GM21528 (cell line): ENCODE measurements around the gene TTYH2.

Experiments used
- ATAC-seq: cut with Tn5 transposase; IDR thresholded peaks from one replicate; pipeline ENCODE4 v1.9.1; 2021; ENCODE audit warnings: mild to moderate bottlenecking, moderate library complexity; ENCODE audit not compliant: unreplicated experiment, low FRiP score

TTYH2 gene

DNA sequence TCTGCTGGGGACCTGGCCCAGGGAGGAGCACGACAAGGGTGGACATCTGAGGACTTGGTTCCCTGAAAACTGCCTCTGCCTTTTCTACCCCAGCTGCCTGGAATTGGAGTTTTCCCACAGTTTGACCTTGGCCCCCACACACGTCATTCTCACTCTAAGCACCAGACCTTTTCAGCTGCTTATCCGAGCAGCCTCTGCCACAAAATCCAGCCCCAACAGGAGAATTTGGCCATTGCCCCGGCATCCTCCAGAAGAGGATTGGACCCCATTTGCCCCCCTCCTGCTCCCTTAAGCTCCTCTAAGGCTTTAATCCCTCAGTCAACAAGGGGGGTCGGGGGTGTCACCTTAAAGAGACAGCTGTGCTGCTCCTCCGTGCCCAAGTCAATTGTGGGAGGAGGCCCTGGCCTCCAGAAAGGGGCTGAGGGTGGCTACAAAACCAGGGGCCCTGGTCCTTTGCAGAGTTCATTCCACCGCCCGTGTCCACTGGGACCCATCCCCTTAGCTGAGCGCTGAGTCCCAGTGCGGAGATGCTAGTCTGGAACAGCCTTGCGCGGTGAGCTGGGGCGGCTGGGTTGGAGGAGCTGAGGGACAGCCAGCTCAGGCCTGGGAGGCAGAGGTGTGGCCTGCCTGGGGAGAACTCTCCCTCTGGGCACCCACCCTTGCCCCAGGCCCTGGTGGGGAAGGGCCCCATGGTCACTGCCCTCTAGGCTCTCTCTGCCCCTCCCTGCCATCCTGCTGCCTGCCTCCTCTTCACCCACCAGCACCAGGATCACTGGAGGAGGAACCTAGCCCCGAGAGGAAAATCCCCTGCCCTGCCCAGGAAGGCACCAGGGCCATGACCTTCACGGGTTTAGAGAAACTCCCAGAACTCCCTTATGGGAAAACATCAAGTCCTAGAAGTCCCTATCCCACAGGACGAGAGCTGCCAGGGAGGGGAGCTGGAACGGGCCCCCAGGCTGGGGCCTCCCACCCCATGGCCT, 18.8 kb downstream of the TTYH2 start:
- no peak for ATAC-seq

DNA sequence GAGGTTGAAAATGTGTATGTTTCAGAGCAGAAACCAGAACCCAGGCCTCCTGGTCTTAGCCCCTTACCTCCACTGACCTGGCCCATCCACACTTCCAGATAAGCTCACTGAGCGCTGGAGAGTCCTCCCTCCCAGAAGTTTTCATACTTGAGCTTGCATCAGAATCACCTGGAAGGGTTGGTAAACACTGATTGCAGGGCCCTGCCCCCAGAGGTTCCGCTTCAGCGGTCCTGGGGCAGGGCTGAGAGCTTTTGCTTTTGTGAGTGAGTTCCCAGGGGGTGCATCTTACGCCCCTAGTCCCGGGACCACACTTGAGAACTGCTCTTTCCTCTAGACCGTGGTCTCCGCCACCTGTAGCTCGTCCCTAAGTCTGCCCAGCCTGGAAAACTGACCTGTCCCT, 20.6 kb downstream of the TTYH2 start:
- no peak for ATAC-seq

DNA sequence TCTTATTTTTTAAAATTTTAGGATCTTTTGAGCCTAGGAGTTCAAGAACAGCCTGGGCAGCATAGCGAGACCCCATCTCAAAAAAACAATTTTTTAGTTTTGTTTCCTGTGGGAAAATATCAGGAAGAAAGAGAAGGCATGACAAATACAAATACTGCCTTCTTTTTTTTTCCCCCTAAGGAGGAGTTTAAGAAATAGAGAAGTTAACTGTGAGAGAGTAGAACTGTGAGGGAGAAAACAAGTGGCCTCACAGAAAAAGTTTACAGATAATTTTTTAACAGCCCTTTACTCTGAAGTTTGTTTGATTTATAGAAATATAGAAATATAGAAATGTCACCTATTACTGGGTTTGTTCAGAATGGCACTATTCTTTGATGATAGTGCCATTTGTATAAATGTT, 21.1 kb downstream of the TTYH2 start:
- no peak for ATAC-seq

GRCh38 chr17:74235040-74235581, 21.7 kb downstream of the TTYH2 start:
- ATAC-seq: no peak

GRCh38 chr17:74235911-74236371, 22.6 kb downstream of the TTYH2 start:
- no peak for ATAC-seq

GRCh38 chr17:74237321-74237720, 23.9 kb downstream of the TTYH2 start:
- no peak for ATAC-seq

- no peak for ATAC-seq
These were observed 25.8 kb downstream of the TTYH2 start for GRCh38 chr17:74239172-74239571.

GRCh38 chr17:74240618-74241205, 27.3 kb downstream of the TTYH2 start:
- ATAC-seq: no peak

- ATAC-seq: no peak
These were observed 28.1 kb downstream of the TTYH2 start for GRCh38 chr17:74241431-74241830.

- ATAC-seq: no peak
These were observed 28.5 kb downstream of the TTYH2 start for GRCh38 chr17:74241847-74242246.

DNA sequence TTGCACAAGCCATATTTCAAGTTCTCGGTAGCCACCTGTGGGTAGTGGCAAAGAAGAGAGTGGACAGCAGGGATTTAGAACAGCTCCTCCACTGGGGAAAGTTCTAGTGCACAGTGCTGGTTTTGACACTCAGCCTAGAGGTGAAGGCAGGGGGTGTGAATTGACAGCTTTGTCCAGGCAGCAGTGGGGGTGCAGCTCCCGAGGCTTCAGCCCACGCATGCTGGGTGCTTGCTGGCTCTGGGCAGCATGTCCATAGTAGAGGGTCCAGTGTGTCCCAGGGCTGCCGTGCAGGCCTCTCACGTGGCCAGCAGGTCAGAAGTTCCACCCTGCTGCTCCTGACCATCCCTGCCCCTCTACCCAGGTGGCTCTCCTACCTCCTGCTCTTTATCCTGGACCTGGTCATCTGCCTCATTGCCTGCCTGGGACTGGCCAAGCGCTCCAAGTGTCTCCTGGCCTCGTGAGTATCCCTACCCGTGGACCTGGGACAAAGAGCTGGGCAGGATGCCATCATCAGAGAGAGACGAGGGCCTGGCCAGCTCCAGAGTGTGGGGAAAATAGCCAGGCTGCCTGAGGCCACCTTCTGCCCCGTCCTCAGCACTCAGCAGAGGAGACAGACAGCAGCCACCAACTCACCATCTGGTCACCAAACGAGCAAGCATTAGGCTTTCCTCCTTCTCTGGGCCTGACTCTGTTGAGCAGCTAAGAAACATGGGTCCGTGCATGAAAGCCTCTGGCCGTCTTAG, 29.8 kb downstream of the TTYH2 start:
- ATAC-seq: no peak

DNA sequence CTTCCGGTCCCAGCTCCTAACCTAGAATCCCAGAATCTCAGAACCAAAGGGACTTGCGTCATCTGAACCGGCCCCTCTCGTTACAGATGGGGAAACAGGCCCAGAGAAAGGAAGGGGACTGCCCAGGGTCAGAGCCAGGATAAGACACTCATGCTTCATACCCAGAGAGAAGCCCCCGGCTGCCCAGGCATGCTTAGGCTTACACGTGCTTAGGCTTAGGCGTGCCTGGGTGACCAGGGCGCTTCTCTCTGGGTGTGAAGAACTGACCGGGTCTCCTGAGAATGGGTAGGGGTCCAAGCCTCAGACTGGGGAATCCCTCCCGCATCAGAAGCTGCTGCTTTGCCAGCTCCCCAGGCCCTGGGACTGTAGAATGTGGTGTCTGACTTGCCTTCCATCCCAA, 30.8 kb downstream of the TTYH2 start:
- no peak for ATAC-seq

GRCh38 chr17:74244548-74244947, 31.2 kb downstream of the TTYH2 start:
- ATAC-seq: no peak

- ATAC-seq: no peak
These were observed 31.9 kb downstream of the TTYH2 start for GRCh38 chr17:74245145-74245831.

- no peak for ATAC-seq
These were observed 32.5 kb downstream of the TTYH2 start for GRCh38 chr17:74245871-74246270.

DNA sequence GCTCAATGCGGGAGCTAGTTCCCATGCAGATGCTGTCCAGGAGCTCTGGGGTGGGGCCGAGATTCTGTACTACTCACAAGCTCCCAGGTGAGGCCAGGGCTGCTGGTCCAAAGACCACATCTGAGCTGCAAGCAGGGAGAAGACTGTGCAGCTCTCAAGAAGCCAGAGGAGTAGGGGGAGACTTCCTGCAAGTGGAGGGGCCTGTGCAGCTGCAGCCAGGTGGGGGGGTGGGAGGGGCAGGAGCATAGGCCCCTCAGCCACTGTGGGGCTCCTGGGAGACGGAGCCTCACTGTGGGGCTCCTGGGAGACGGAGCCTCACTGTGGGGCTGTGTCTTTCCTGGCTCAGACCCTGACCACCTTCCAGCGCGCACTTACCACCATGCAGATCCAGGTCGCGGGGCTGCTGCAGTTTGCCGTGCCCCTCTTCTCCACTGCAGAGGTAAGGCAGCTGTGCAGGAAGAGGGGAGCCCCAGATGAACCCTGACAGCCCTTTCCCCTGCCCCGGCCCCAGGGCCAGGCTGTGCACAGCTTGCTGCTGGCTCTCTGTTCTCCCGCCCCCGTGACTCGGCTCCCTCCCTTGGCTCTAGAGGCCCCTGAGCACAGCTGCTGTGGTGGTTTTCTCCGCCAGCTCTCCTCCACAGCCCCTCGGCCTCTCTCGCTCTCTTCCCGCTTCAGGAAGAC, 36.4 kb downstream of the TTYH2 start:
- no peak for ATAC-seq

GRCh38 chr17:74250324-74250995, 37.1 kb downstream of the TTYH2 start:
- no peak for ATAC-seq

- ATAC-seq: no peak
These were observed 37.7 kb downstream of the TTYH2 start for GRCh38 chr17:74251051-74251450.

- no peak for ATAC-seq
These were observed 38.2 kb downstream of the TTYH2 start for GRCh38 chr17:74251569-74251968.
